K562 (cell line): ENCODE measurements around the gene IDI1. TPM values are rescaled to one million over a fixed set of nuclear protein-coding genes. Genes with fewer than 3 reads are reported as not detected.

Experiments
- ATAC-seq: fragments of 200-7000 bp; cut with Tn5 transposase; 3 replicates; pipeline ENCODE4 v1.9.1; 2020; ENCODE audit warnings: moderate library complexity
- BruUV-seq: library from RNA; stranded (reverse); fragments of 400-500 nt; replicated peaks from 2 replicates; lab custom pipeline; 2021; lab: Mats Ljungman, UMichigan
- CTCF ChIA-PET: fragments of 300-600 bp; formaldehyde crosslinking; extraction: SDS; loops from one replicate; lab custom pipeline; 2021; ENCODE audit warnings: low intra/inter-chr PET ratio; lab: Yijun Ruan, JAX
- POLR2A ChIA-PET: fragments of 300-600, 350-650 bp; sonication (Branson Sonifier 250); formaldehyde crosslinking; extraction: SDS; loops from one replicate; lab custom pipeline; 2021; ENCODE audit warnings: antibody characterized with exemption, inconsistent platforms; lab: Yijun Ruan, JAX
- DNase-seq, 4 experiments: peaks; one replicate each; pipeline versions ENCODE4 v3.0.0 to v3.0.0-alpha.2; 2011 to 2018; ENCODE audit warnings: low spot score in 3 of 4, mixed read lengths in 3 of 4; ENCODE audit errors: extremely low read depth in 1 of 4
- FAIRE-seq: peaks from 2 replicates; lab custom pipeline; 2011; peaks lifted over from hg19 to GRCh38; lab: Jason Lieb, UNC
- H2AFZ ChIP-seq: 2 replicates; pipeline ENCODE4 v1.6.0; 2011; ENCODE audit warnings: low read depth, low read length, control low read depth, inconsistent platforms
- H3K27ac ChIP-seq: fragments of 200-600 bp; 3 replicates; pipeline ENCODE4 v1.8.0; 2011; ENCODE audit warnings: low read depth, mild to moderate bottlenecking, control low read depth, inconsistent platforms, low read length, moderate library complexity, mixed read lengths; ENCODE audit errors: extremely low read depth
- H3K27me3 ChIP-seq, 2 experiments: fragments of 300-600 bp in 1 of 2; 2 replicates in 1 of 2; 3 replicates in 1 of 2; pipeline versions ENCODE4 v1.6.0 to v1.8.0; 2011; ENCODE audit warnings: inconsistent platforms in 2 of 2, low read length in 2 of 2, mild to moderate bottlenecking in 1 of 2, mixed read lengths in 1 of 2, moderate library complexity in 1 of 2; ENCODE audit not compliant: control insufficient read depth in 2 of 2, insufficient read depth in 2 of 2
- H3K36me3 ChIP-seq: fragments of 300-600 bp; 3 replicates; pipeline ENCODE4 v1.8.0; 2011; ENCODE audit warnings: mild to moderate bottlenecking, low read length, inconsistent platforms; ENCODE audit not compliant: control insufficient read depth, insufficient read depth
- H3K4me1 ChIP-seq, 2 experiments: fragments of 200-600 bp in 1 of 2; replicated peaks in 1 of 2; 2 replicates in 1 of 2; 3 replicates in 1 of 2; pipeline versions ENCODE4 v1.5.1 to v1.8.0; 2011; ENCODE audit warnings: inconsistent platforms in 2 of 2, low read length in 2 of 2, mild to moderate bottlenecking in 1 of 2, mixed read lengths in 1 of 2, moderate library complexity in 1 of 2; ENCODE audit not compliant: control insufficient read depth in 2 of 2, insufficient read depth in 2 of 2
- H3K4me2 ChIP-seq: 2 replicates; pipeline ENCODE4 v1.6.1; 2011; ENCODE audit warnings: low read length, control low read depth, inconsistent platforms, mixed read lengths; ENCODE audit not compliant: insufficient read depth
- H3K4me3 ChIP-seq: fragments of 200-600 bp; sonication (generic), shearing (Covaris generic); 2 replicates; pipeline ENCODE4 v1.5.1; 2016; ENCODE audit warnings: control low read depth, inconsistent platforms
- H3K79me2 ChIP-seq: fragments of 200-600 bp; 3 replicates; pipeline ENCODE4 v1.8.0; 2011; ENCODE audit warnings: low read length, inconsistent platforms; ENCODE audit not compliant: control insufficient read depth, insufficient read depth
- H3K9ac ChIP-seq, 2 experiments: 2 replicates each; pipeline versions ENCODE4 v1.6.0 to v1.6.1; 2011; ENCODE audit warnings: low read depth in 2 of 2, low read length in 2 of 2, control low read depth in 1 of 2, inconsistent platforms in 1 of 2, mild to moderate bottlenecking in 1 of 2, mixed read lengths in 1 of 2; ENCODE audit not compliant: insufficient read depth in 1 of 2
- H3K9me1 ChIP-seq: one replicate; pipeline ENCODE4 v1.6.0; 2011; ENCODE audit warnings: inconsistent platforms, mild to moderate bottlenecking, low read length, moderate library complexity; ENCODE audit not compliant: control insufficient read depth, insufficient read depth
- H3K9me3 ChIP-seq: replicated peaks from 2 replicates; pipeline ENCODE4 v1.5.1; 2011; ENCODE audit warnings: low read depth, low read length, inconsistent platforms; ENCODE audit not compliant: control insufficient read depth, insufficient read depth
- H4K20me1 ChIP-seq: replicated peaks from 2 replicates; pipeline ENCODE4 v1.6.1; 2011; ENCODE audit warnings: low read length, inconsistent platforms, mixed read lengths; ENCODE audit not compliant: control insufficient read depth, insufficient read depth
- ARHGAP35 ChIP-seq: fragments of 450-650 bp; IDR thresholded peaks from 2 replicates; pipeline ENCODE4 v1.6.1; 2018; ENCODE audit not compliant: partially characterized antibody
- CREM ChIP-seq: IDR thresholded peaks from 2 replicates; pipeline ENCODE4 v1.6.1; 2014; ENCODE audit warnings: antibody characterized with exemption, low read depth
- EHMT2 ChIP-seq: fragments of 450-650 bp; IDR thresholded peaks from 2 replicates; pipeline ENCODE4 v1.6.1; 2018; ENCODE audit warnings: antibody characterized with exemption
- KLF16 ChIP-seq: IDR thresholded peaks from 2 replicates; pipeline ENCODE4 v1.6.1; 2016; ENCODE audit warnings: antibody characterized with exemption
- MAZ ChIP-seq, 2 experiments: fragments of 450-650 bp in 1 of 2; sonication (generic) in 1 of 2; formaldehyde crosslinking; IDR thresholded peaks in 1 of 2; conservative IDR thresholded peaks in 1 of 2; 2 replicates each; pipeline versions ENCODE4 v1.4.0 to v1.5.0; 2020; ENCODE audit warnings: mild to moderate bottlenecking in 1 of 2, missing genetic modification reagents in 1 of 2
- MTA1 ChIP-seq: fragments of 450-650 bp; IDR thresholded peaks from 2 replicates; pipeline ENCODE4 v1.6.1; 2017; ENCODE audit warnings: borderline replicate concordance
- MYNN ChIP-seq, 2 experiments: sonication (generic); formaldehyde crosslinking in 1 of 2; IDR thresholded peaks; 2 replicates each; pipeline versions ENCODE4 v1.5.0 to v1.6.1; 2016 to 2020; ENCODE audit warnings: antibody characterized with exemption in 1 of 2, missing genetic modification reagents in 1 of 2
- NFXL1 ChIP-seq: fragments of 450-650 bp; formaldehyde crosslinking; IDR thresholded peaks from 2 replicates; pipeline ENCODE4 v1.4.0; 2021; ENCODE audit warnings: mild to moderate bottlenecking
- POLR2A ChIP-seq: fragments of 450-650 bp; conservative IDR thresholded peaks from 2 replicates; pipeline ENCODE4 v1.6.1; 2016
- POLR2AphosphoS5 ChIP-seq: IDR thresholded peaks from 2 replicates; pipeline ENCODE4 v1.6.1; 2011; ENCODE audit warnings: mild to moderate bottlenecking, low read depth, low read length, moderate library complexity; ENCODE audit not compliant: control insufficient read depth, insufficient read depth
- TBL1XR1 ChIP-seq, 2 experiments: IDR thresholded peaks; 2 replicates each; pipeline ENCODE4 v1.6.1; 2012; ENCODE audit warnings: improper control_type of control experiment in 2 of 2, low read length in 2 of 2, mild to moderate bottlenecking in 1 of 2
- TRIM28 ChIP-seq: fragments of 450-650 bp; IDR thresholded peaks from 2 replicates; pipeline ENCODE4 v1.6.1; 2017
- ZC3H11A ChIP-seq: IDR thresholded peaks from 2 replicates; pipeline ENCODE4 v1.6.1; 2012; ENCODE audit warnings: low read depth, low read length, improper control_type of control experiment
- ZNF695 ChIP-seq: fragments of 450-650 bp; formaldehyde crosslinking; IDR thresholded peaks from 2 replicates; pipeline ENCODE4 v1.4.0; 2020; ENCODE audit warnings: mild to moderate bottlenecking, moderate library complexity
- ZNF699 ChIP-seq: fragments of 250-450 bp; sonication (Bioruptor Pico); IDR thresholded peaks from 2 replicates; pipeline ENCODE4 v1.8.0; 2021; ENCODE audit warnings: mild to moderate bottlenecking, moderate library complexity; ENCODE audit not compliant: insufficient replicate concordance
- ZNF830 ChIP-seq: fragments of 250-450 bp; sonication (Bioruptor Pico); IDR thresholded peaks from 2 replicates; pipeline ENCODE4 v1.5.0; 2021; ENCODE audit warnings: mild to moderate bottlenecking
- ZSCAN29 ChIP-seq: fragments of 450-650 bp; IDR thresholded peaks from 2 replicates; pipeline ENCODE4 v1.6.1; 2017
- WGBS: fragments of 100-300 bp; shearing (Covaris generic); methylation state at CpG from one replicate; pipeline ENCODE4 v1.1.6; 2016; ENCODE audit warnings: low coverage, mixed read lengths; ENCODE audit not compliant: insufficient coverage; ENCODE audit errors: missing lambda C conversion rate; 5-methylcytosine and 5-hydroxymethylcytosine counted together
- in situ Hi-C: fragments of 300-500 bp; cut with MboI; formaldehyde crosslinking; loops from 4 replicates; pipeline ENCODE4 v1.15.0; 2018; ENCODE audit warnings: inconsistent platforms, mixed read lengths
- intact Hi-C: fragments of 100-400 bp; cut with micrococcal nuclease; formaldehyde crosslinking; loops from 2 replicates; pipeline ENCODE4 v1.14.2; 2022
- polyA plus RNA-seq, 8 experiments: library from polyadenylated mRNA; depleted of rRNA in 4 of 8; stranded (reverse) in 5 of 8; unstranded in 3 of 8; fragments of >200 nt; fragmentation: Nextera tagmentation in 2 of 8; fragmentation: Illumina TruSeq in 1 of 8; extraction: Ambion mirVana in 2 of 8; extraction: Trizol in 1 of 8; gene quantifications; 2 replicates each; pipeline versions ENCODE4 v1.2.1 to v1.2.3, GENCODE V29; 2011 to 2014; ENCODE audit warnings: inconsistent platforms in 1 of 8, missing spikeins in 1 of 8
- total RNA-seq, 7 experiments: library from RNA; depleted of rRNA in 6 of 7; stranded (reverse); fragments of >200 nt in 6 of 7; fragmentation: Illumina TruSeq in 2 of 7; extraction: Trizol in 2 of 7; gene quantifications; 2 replicates each; pipeline versions ENCODE4 v1.2.1 to v1.2.3, GENCODE V29; 2011 to 2021; ENCODE audit warnings: low replicate concordance in 1 of 7
- TF ChIP-seq, protein P1 (sequence below): fragments of 200-800 bp; sonication (Bioruptor generic); IDR thresholded peaks from 2 replicates; pipeline ENCODE4 v1.6.1; 2017; ENCODE audit warnings: missing genetic modification characterization, missing compliant biosample characterization
- TF ChIP-seq, protein P2 (sequence below): sonication (generic); formaldehyde crosslinking; IDR thresholded peaks from 2 replicates; pipeline ENCODE4 v1.5.0; 2020; ENCODE audit warnings: missing genetic modification reagents

IDI1 gene
- total and polyA plus RNA-seq, 9 of the 15 experiments (the other 6 are each of a cell fraction or from before 2014, with no cell fraction given): 70.0 to 265 (median 119) TPM

GRCh38 chr10:1019362-1019761 is 29.6 kb downstream of the IDI1 start:
- Histone ChIP-seq H4K20me1 (no peaks in the 10 kb centered on the region), H3K79me2 (no peaks in the 10 kb centered on the region), H3K4me2 (no peak overlapping the region), H3K9me1 (no peaks in the 10 kb centered on the region), H3K9me3 (no peaks in the 10 kb centered on the region), H3K36me3 (peaks cover 52% of the 10 kb centered on the region), H2AFZ (no peak overlapping the region), H3K27me3 (no peaks in the 10 kb centered on the region), H3K27ac (no peak overlapping the region), H3K9ac (no peak overlapping the region), H3K4me1 (peaks cover 3 to 6% of the 10 kb centered on the region in 2 experiments; a peak in 3 of 5 replicates), H3K4me3 (no peak overlapping the region)
- DNase-seq (no peak), ATAC-seq (no peak), FAIRE-seq (no peak)
- ChIA-PET CTCF (no interaction called here), POLR2A (interaction anchor here (0.6 to 2.1 kb wide), 6 partner anchors 10 to 29 kb away, joined by 3 to 9 read pairs (median 4); partner anchors contain the start of gene IDI1)
- 87% methylated on average over 10 of the region's 10 CpGs for WGBS
- in situ Hi-C loops: no loop called here
- intact Hi-C loops: no loop called here
- BruUV-seq: no TSS peak
- TF ChIP-seq ZC3H11A: no peak
- no peak for TF ChIP-seq KLF16
- no peak for TF ChIP-seq TBL1XR1 (IDR thresholded peaks at IDR 0.05; ENCODE audit: low read length in 2 of 2)
- no peak for TF ChIP-seq ZNF830 (CRISPR knock-in tag)
- no peak for TF ChIP-seq ZNF699 (CRISPR knock-in tag)
- TF ChIP-seq MAZ (CRISPR knock-in tag; conservative IDR thresholded peaks at IDR 0.05 in 1 of 2, IDR thresholded peaks at IDR 0.05 in 1 of 2): no peak
- peak; percentile 55; the same call in 1 of the 2 replicates for TF ChIP-seq POLR2A
- no peak for TF ChIP-seq CREM
- no peak for TF ChIP-seq ARHGAP35
- TF ChIP-seq TRIM28: no peak
- peak; percentile 54; the same call in 1 of the 2 replicates for TF ChIP-seq POLR2AphosphoS5
- TF ChIP-seq, protein P1, sequence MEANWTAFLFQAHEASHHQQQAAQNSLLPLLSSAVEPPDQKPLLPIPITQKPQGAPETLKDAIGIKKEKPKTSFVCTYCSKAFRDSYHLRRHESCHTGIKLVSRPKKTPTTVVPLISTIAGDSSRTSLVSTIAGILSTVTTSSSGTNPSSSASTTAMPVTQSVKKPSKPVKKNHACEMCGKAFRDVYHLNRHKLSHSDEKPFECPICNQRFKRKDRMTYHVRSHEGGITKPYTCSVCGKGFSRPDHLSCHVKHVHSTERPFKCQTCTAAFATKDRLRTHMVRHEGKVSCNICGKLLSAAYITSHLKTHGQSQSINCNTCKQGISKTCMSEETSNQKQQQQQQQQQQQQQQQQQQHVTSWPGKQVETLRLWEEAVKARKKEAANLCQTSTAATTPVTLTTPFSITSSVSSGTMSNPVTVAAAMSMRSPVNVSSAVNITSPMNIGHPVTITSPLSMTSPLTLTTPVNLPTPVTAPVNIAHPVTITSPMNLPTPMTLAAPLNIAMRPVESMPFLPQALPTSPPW (CRISPR knock-in tag): no peak
- TF ChIP-seq NFXL1 (CRISPR knock-in tag): no peak
- TF ChIP-seq MYNN (IDR thresholded peaks at IDR 0.05): peak; percentile 52; the same call in 1 of the 2 replicates
- TF ChIP-seq MYNN (CRISPR knock-in tag; IDR thresholded peaks at IDR 0.05): no peak
- TF ChIP-seq ZSCAN29: no peak
- no peak for TF ChIP-seq MTA1
- no peak for TF ChIP-seq EHMT2
- no peak for TF ChIP-seq ZNF695 (CRISPR knock-in tag)
- TF ChIP-seq, protein P2, sequence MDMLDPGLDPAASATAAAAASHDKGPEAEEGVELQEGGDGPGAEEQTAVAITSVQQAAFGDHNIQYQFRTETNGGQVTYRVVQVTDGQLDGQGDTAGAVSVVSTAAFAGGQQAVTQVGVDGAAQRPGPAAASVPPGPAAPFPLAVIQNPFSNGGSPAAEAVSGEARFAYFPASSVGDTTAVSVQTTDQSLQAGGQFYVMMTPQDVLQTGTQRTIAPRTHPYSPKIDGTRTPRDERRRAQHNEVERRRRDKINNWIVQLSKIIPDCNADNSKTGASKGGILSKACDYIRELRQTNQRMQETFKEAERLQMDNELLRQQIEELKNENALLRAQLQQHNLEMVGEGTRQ: no peak
